Hepatocyte (in vitro differentiated cells): Measurements from ENCODE around the gene MEP1A. TPM values are rescaled to one million over a fixed set of nuclear protein-coding genes. Genes with fewer than 3 reads are reported as not detected.
A peak's percentile ranks its signal among the peaks of the same experiment; 100 is the strongest.
"Not testable (repeated sequence)": the region's sequence is repeated elsewhere in the genome, so short reads cannot be mapped to it uniquely, and the experiment has no call there.

Source experiments
- DNase-seq: peaks from one replicate; pipeline ENCODE4 v3.0.0-alpha.2; 2016; ENCODE audit warnings: low spot score
- H2AFZ ChIP-seq: fragments of 200-600 bp; sonication (generic); 2 replicates; pipeline ENCODE4 v1.6.0; 2016; ENCODE audit warnings: antibody characterized with exemption, mild to moderate bottlenecking
- H3K27ac ChIP-seq: fragments of 200-600 bp; sonication (generic); 2 replicates; pipeline ENCODE4 v1.5.1; 2016; ENCODE audit warnings: mild to moderate bottlenecking
- H3K27me3 ChIP-seq: fragments of 200-600 bp; sonication (generic); 2 replicates; pipeline ENCODE4 v1.6.1; 2016
- H3K36me3 ChIP-seq: fragments of 200-600 bp; sonication (generic); replicated peaks from 2 replicates; pipeline ENCODE4 v1.5.1; 2016; ENCODE audit warnings: low read depth; ENCODE audit not compliant: insufficient read depth
- H3K4me1 ChIP-seq: fragments of 200-600 bp; sonication (generic); 2 replicates; pipeline ENCODE4 v1.5.1; 2016; ENCODE audit warnings: mild to moderate bottlenecking, moderate library complexity; ENCODE audit not compliant: insufficient read depth
- H3K4me2 ChIP-seq: fragments of 200-600 bp; sonication (generic); 2 replicates; pipeline ENCODE4 v1.6.0; 2016
- H3K4me3 ChIP-seq: fragments of 200-600 bp; sonication (generic); 2 replicates; pipeline ENCODE4 v1.5.1; 2016; ENCODE audit warnings: mild to moderate bottlenecking
- H3K79me2 ChIP-seq: fragments of 200-600 bp; sonication (generic); 2 replicates; pipeline ENCODE4 v1.6.0; 2017; ENCODE audit warnings: mild to moderate bottlenecking
- H3K9me2 ChIP-seq: fragments of 200-600 bp; sonication (generic); replicated peaks from 2 replicates; pipeline ENCODE4 v1.6.0; 2017; ENCODE audit warnings: mild to moderate bottlenecking; ENCODE audit not compliant: insufficient read depth
- H3K9me3 ChIP-seq: fragments of 200-600 bp; sonication (generic); 2 replicates; pipeline ENCODE4 v1.5.1; 2016; ENCODE audit warnings: low read depth, mild to moderate bottlenecking
- H4K20me1 ChIP-seq: fragments of 200-600 bp; sonication (generic); 2 replicates; pipeline ENCODE4 v1.6.0; 2016; ENCODE audit warnings: mild to moderate bottlenecking; ENCODE audit not compliant: insufficient read depth, poor library complexity, severe bottlenecking
- CTCF ChIP-seq: fragments of 200-600 bp; sonication (generic); IDR thresholded peaks from 2 replicates; pipeline ENCODE4 v1.5.1; 2016; ENCODE audit warnings: antibody characterized with exemption, mild to moderate bottlenecking; ENCODE audit not compliant: poor library complexity
- EZH2 ChIP-seq: fragments of 200-600 bp; sonication (generic); IDR thresholded peaks from 2 replicates; pipeline ENCODE4 v1.6.1; 2016; ENCODE audit warnings: antibody characterized with exemption, mild to moderate bottlenecking, borderline replicate concordance
- EZH2phosphoT487 ChIP-seq: fragments of 200-600 bp; sonication (generic); IDR thresholded peaks from one replicate; pipeline ENCODE4 v1.6.1; 2018; ENCODE audit warnings: antibody characterized with exemption, mild to moderate bottlenecking, low read depth, moderate library complexity; ENCODE audit not compliant: unreplicated experiment, severe bottlenecking
- WGBS: methylation state at CpG from one replicate; pipeline ENCODE4 v1.1.6; 2016; ENCODE audit warnings: low lambda C conversion rate; ENCODE audit errors: missing lambda C conversion rate; 5-methylcytosine and 5-hydroxymethylcytosine counted together
- polyA plus RNA-seq: library from polyadenylated mRNA; unstranded; fragments of >200 nt; fragmentation: Nextera tagmentation; extraction: Ambion mirVana; gene quantifications from 2 replicates; pipeline ENCODE4 v1.2.1, GENCODE V29; 2016
- total RNA-seq: library from RNA; depleted of rRNA; stranded (reverse); fragments of >200 nt; gene quantifications from 2 replicates; pipeline ENCODE4 v1.2.3, GENCODE V29; 2014

MEP1A gene
- total and polyA plus RNA-seq, 2 experiments from 2014 or later = 62.8 to 94.2 TPM

DNA sequence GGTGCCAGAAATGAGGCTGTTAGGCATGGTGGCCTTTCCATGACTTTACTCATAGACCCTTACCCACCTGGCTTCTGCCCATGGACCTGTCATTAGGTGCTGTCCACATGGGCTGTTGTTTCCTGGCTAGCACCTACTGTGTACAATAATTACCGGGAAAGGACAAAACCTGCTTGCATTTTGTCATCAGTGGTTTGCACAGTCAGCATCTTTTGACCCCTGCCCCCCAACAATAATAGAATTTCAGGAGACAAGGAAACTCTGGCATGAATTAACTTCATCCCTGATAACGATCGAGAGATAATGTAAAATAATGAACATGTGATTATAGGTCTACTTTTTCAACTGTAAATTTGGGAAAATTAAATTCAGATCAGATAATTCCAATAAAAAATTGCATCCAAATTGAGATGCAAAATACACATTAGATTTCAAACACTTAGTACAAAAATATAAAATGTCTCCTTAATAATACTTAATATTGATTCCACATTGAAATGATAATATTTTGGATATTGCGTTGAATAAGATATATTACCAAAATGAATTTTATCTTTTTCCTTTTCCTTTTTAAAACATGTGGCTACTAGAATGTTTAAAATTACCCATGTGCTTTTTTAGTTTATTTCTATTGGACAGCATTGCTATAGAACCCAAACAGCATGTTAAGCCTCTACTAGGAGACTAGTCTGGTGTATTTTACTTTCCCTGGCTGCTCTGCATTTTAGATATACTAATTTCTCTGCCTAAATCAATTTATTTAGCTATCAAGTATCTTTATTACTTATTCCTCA is 34.0 kb upstream of the MEP1A start:
- no peaks in the 10 kb centered on the region for H3K36me3 ChIP-seq
- H3K4me3 ChIP-seq = no peak overlapping the region
- WGBS = 91% methylated on average over 4 of the region's 4 CpGs
- no peaks in the 10 kb centered on the region for H4K20me1 ChIP-seq
- no peaks in the 10 kb centered on the region for H3K79me2 ChIP-seq
- H3K27me3 ChIP-seq = no peaks in the 10 kb centered on the region
- DNase-seq = no peak
- no peak overlapping the region for H3K27ac ChIP-seq
- H2AFZ ChIP-seq = no peak overlapping the region
- H3K4me1 ChIP-seq = no peaks in the 10 kb centered on the region
- no peak overlapping the region for H3K4me2 ChIP-seq
- TF ChIP-seq EZH2phosphoT487 (no peak), EZH2 (no peak)
- H3K9me3 ChIP-seq = no peaks in the 10 kb centered on the region
- H3K9me2 ChIP-seq = no peaks in the 10 kb centered on the region

DNA sequence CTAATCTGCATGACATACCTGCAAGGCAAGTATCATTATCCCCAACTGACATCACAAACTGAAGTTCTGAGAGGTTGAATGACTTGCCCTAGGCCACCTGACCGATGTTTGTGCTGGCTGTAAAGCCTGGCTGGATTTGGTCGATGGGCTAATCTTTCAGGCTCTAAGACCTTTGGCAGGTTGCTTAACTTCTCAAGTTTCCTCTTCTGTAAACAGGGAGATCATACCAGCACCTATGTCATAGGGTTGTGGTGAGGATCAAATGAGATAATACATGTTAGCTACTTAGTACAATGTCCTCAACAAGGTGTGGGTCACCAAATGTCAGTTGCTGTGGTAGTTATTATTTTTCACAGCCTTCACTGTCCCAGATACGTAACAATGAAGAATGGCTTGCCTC is 32.3 kb upstream of the MEP1A start:
- Histone ChIP-seq H2AFZ (no peak overlapping the region), H4K20me1 (no peaks in the 10 kb centered on the region), H3K79me2 (no peaks in the 10 kb centered on the region), H3K27me3 (no peaks in the 10 kb centered on the region), H3K36me3 (no peaks in the 10 kb centered on the region), H3K4me3 (no peak overlapping the region), H3K9me3 (no peaks in the 10 kb centered on the region), H3K27ac (no peak overlapping the region), H3K4me2 (no peak overlapping the region), H3K9me2 (no peaks in the 10 kb centered on the region), H3K4me1 (no peaks in the 10 kb centered on the region)
- peak; percentile 27 for DNase-seq
- 61% methylated on average over 3 of the region's 3 CpGs for WGBS
- TF ChIP-seq EZH2phosphoT487 (no peak), EZH2 (no peak), CTCF (no peak)

- H3K36me3 ChIP-seq = no peaks in the 10 kb centered on the region
- no peak overlapping the region for H2AFZ ChIP-seq
- no peaks in the 10 kb centered on the region for H3K4me1 ChIP-seq
- no peaks in the 10 kb centered on the region for H3K9me3 ChIP-seq
- no peak overlapping the region for H3K27ac ChIP-seq
- WGBS = 86% methylated on average over 2 of the region's 2 CpGs
- no peaks in the 10 kb centered on the region for H4K20me1 ChIP-seq
- no peaks in the 10 kb centered on the region for H3K9me2 ChIP-seq
- H3K27me3 ChIP-seq = no peaks in the 10 kb centered on the region
- no peak for TF ChIP-seq CTCF
- TF ChIP-seq EZH2phosphoT487 = no peak
- no peak for TF ChIP-seq EZH2
- no peak overlapping the region for H3K4me2 ChIP-seq
- DNase-seq = no peak
- H3K4me3 ChIP-seq = no peak overlapping the region
- no peaks in the 10 kb centered on the region for H3K79me2 ChIP-seq
These were observed 29.7 kb upstream of the MEP1A start for GRCh38 chr6:46763466-46763865.

DNA sequence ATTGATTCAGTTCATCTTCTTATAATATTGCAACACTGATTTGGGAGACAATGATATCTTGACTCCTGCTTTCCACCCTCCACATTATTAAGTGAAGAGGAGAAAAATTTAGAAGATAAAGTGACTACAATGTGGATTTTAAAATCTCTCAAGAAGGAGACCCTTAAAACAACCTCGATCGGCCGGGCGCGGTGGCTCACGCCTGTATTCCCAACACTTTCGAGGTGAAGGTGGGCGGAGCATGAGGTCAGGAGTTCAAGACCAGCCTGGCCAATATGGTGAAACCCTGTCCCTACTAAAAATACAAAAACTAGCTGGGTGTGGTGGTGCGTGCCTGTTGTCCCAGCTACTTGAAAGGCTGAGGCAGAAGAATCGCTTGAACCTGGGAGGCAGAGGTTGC is 28.9 kb upstream of the MEP1A start:
- not testable (repeated sequence) for H3K27ac ChIP-seq, H3K4me2 ChIP-seq, H3K27me3 ChIP-seq, H3K4me1 ChIP-seq, H3K9me2 ChIP-seq, DNase-seq, H3K9me3 ChIP-seq, H4K20me1 ChIP-seq, H3K79me2 ChIP-seq, H2AFZ ChIP-seq, H3K36me3 ChIP-seq, H3K4me3 ChIP-seq
- 98% methylated on average over 10 of the region's 10 CpGs for WGBS
